LHCN-M2 (cell line): Measurements from ENCODE around the gene FAM117A. TPM values are rescaled to one million over a fixed set of nuclear protein-coding genes. Genes with fewer than 3 reads are reported as not detected.
A peak's percentile ranks its signal among the peaks of the same experiment; 100 is the strongest.

Experiments
- DNase-seq: peaks from one replicate; pipeline ENCODE4 v3.0.0-alpha.2; 2012; ENCODE audit warnings: low read depth
- total RNA-seq: library from RNA; depleted of rRNA; stranded (reverse); fragments of >200 nt; gene quantifications from 2 replicates; pipeline ENCODE4 v1.2.3, GENCODE V29; 2014

Gene FAM117A
- total RNA-seq, 1 experiment from 2014 or later = 14.8 TPM

DNA sequence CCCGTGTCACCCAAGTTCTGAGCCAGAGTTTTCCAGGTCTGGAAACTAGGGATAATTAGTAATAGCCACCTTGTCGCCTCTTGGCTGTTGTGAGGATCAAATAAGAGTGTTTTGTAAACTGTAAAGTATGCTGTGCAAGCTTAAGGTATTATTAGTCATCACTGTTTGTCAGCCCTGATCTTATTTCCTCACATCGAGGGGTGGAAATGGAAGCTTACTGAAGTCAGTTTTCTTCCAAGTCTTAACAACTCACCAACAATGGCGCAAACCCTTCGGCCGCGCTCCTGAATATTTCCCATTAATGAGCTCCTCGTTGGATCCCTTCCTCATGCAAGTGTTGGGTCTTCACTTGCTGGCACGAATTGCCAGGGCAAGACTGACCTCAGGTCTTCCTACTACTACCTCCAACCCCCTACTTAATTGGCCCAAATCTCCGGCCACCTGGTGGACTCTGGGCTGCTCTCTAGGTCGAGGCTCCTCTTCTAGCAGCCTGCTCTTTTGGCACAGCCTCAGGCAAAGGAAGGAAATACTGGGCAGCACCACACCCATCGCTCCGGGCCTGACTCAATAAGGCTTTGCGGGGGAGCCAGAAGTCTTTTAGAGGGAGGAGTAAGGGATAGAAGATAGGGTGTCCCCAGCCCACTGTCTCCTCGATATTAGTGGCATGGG is 55.3 kb downstream of the FAM117A start:
- DNase-seq = peak; percentile 38

DNA sequence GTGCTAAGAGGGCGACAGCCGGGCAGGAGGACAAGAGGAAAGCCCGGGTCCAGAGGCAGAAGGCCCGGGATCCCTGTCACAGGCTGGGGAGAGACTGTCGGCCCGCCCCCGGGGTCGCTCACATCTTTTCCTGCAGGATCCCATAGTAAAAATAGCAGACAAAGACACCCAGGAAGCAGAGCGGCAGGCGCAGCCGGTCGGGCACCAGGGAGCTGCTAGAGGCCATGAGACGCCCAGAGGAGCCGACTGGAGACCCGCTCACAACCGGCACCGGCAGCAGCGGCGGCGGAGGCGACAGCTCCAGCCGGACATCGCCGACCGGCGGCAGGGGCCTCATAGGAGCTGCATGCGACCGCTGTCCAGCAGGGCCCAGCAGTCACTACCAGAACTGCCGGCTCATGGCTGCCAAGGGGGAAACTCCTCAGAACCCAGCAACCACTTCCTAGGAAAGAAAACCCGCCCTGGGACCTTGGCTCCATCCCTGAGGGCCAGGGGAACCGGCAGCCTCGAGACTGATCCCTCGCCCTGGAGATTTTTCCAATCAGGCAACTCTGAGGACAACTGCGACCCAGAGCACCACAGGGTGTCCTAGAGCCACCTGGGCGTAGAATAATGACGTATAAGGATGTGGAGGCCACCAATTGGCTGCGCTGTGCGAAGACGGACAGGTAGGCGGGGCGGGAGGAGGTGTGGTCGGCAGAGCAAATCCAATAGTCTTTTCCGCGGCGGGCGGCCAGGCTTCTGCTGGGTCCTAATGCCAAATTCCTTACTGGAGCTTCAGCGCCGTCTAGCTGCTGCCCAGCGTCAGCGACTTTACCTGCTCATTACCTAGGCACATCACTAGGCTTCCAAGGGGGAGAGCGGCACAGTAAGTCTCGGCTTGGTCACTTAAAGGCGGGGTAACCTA is 56.1 kb downstream of the FAM117A start, which contains the start of gene SLC35B1:
TSS of gene SLC35B1 (minus strand) at position 357 of the 907 bp plus-strand sequence. CDS start at position 226, 131 bp downstream.
- DNase-seq = peak; percentile 98

DNA sequence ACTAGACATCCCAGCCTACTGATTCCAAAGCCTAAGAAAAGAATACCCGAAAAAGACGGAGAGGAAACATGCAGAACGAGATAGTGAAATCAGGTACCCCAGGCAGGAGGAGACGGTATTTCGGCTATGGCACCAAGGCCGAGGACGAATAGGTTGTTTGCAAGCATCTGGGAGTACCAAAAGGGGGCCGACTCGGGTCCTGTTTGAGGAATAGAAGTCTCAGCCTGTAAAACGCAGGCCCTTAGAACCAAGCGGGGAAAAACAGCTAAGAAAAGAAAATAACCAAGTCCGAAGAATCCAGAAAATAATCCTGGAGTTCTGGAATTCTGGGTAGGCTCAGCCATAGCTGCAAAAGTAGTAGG is 56.7 kb downstream of the FAM117A start:
- DNase-seq = no peak

DNA sequence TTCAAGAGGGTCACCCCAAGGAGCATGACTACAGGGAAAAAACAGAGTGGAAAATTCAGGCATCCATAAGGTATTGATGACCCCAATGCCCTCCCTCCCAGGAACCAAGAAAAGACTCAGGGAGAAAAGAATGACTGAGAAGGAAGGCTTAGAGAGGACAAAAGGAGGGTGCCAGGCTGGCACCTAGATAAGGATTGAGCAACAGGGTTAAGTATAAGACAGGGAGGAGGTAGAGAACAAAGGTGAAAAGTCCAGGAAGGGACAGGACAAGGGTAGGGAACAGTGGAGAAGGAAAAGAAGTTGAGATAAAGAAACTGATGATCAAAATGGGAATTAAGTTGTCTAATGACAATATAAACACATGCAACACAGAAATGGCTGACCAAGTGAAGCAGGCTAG is 58.7 kb downstream of the FAM117A start:
- no peak for DNase-seq

DNA sequence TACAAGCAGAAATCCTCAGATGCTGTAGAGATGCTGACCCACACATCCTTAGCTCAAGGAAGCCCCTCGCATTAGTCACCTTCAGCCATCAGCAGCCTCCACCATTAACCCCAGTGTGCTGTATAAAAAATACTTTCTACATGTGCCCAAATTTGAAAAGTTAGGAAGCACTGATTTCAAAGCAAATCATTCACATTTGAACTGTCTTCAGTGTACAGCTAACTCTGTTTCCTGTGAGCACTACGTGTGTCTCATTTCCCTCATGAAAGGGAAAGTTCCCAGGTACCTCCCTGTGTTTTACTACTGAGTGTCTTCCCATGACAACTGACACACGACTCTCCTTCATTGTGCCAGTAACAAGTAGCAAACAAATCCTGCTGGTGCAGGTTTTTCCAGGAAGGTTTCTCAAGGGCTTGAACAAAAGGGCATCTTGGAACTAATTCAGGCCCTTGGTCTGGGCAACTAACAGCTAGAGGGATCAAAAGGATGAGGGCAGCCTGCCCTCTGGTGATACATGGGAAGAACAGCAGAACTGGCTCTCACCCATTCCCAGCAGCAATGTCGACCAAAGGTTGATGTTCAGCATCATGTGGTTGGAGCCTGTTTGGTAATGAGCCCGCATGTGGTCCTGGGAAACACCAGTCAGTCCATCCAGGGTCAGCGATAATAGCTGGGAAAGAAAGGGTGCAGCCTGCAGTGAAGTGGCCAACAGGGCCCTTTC is 60.2 kb downstream of the FAM117A start:
- DNase-seq = peak; percentile 42

DNA sequence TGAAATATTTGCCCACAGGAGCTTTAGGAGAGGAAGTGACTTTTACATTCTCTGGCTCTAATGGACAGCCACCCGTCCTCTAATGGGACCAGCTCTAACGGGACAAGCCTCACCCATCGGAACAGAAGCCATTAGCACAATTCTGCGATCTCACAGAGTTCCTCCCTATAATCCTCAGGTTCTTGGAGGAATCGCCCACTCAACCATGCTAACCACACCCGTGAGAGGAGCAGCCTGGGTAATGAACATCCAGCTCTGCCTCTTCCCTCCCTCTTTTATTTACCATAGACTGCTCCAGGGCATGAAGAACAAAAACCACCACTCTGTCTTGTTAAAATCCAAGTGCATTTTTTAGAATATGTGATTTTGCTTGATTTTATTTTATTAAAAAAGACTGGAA is 63.0 kb downstream of the FAM117A start:
- DNase-seq = no peak

DNA sequence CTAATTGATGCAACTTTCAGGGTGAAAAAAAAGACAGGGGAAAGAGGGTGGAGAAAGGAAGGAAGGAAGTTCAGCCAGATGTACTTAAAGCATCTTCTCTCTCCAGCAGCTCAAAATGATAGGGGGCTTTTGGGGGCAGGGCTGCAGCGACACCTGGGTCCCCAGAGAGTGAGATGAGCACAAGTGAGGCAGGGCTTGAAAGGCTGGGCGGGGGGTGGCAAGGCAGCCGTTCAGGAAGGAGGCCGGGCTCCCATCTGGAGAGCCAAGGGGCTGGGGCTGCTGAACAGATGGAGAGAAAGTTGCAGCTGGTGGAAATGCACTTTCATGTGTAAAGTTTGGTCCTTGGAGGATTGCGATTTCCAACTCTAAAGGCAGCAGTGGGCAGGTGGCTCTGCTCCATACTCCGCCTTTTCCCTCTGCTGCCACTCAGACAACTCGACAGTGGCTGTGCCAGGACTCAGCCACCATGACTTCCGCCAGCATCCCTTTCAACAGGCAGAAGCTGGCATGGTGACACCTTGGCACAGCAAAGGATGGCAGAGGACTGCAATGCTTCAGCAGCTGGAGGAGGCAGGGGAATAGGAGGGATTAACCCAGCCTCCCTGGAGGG is 63.9 kb downstream of the FAM117A start:
- DNase-seq = no peak

DNA sequence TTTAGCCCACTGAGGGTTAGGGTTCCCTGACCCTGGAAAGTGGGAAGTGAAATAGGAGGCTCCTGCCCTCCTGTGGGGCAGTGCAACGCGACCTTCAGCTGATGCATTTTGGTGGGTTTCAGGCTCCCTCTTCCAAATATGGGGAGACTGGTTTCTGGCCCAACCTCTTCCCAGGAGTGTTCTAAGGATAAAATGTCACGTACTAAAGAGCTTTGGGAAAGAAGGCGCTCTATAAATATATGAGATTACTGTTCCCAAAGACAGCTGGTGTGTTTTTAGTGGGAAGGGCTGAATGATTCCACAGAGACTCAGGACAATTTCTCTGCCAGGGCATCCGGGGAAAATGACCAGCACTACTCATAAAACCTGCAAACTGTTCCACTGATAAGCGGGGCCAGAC is 65.9 kb downstream of the FAM117A start:
- no peak for DNase-seq

DNA sequence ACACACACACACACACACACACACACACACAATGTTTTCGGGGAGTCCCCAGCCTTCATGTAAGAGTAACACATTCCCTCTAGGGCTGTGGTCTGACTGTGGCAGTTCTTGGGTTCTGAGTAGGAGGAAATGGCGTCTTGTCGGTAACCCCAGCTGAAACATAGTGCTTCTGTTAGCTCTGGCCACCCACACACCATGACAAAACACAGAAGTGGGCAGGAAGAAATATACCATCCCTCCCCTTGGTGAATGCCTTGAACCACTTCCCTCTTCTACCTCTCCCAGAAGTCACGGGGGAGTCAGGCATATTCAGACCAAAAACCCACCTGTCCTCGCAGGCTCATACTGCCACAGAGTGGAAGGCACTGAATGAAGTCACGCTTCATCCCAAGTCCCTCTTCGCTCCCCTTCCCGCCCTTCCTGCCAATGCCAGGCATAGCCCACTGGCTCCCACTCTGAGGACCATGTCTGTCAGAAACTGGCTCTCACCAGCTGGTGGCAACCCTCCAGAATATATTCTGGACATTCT is 67.6 kb downstream of the FAM117A start:
- DNase-seq = no peak

DNA sequence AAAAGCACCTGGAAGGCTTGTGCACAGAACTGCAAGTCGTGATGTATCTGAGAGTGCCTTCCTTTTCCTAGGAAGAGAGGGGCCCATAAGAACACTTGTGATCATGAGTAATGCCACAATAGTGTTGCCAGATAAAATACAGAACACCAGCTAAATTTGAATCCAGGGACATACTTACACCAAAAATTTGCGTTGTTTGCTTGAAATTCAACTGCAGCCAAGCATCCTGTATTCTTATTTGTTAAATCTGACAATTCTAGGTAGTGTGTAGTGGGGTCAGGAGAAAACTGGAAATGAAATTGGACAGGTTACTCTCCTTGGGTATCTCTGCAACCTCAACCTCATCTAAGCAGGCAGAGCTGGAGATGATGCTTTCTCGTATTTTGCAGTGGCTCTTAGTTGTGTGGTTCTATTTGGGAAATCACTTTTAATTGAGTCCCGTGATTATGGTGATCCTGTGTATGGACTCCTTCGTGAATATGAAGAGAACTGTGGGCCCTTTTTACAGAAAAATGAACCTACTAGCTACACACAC is 68.2 kb downstream of the FAM117A start:
- DNase-seq = no peak

DNA sequence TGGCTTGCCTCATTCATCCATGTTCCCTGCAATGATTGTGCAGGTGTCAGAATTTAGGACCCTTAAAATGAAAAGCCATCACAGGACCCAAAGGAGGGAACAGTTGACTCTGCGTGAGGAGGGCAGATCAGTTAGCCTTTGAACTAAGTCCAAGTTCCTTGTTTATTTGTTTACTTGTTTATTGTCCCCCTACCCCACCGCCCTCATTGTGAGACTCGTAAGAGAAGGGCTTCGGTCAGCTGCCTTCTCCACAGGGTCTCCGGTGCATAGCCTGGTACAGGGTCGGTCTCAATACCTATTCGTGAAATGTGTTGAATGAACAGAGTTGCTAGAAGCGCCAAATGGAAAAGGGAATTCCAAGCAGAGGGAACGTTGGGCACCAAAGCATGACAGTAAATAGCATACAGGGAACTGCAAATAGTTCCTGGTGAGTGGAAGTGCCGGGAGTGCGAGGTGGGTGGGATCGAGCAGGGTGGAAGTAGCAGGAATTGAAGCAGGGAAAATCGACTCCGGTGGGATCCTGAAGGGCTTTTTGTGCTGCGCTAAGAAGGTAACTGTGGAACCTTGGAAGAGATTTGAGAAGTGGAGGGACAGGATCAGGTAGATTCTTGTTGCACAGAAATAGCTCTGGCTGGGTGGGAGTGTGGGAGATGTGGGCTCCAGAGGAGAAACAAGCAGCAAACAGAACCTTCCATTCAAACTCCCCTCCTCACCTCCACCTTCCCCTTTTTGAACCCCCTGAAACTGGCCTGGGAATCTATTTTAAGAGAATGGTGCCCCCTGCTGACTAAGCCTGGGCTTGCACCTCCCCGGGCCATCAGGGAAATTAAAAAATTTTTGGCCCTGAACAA is 68.9 kb downstream of the FAM117A start:
- DNase-seq = no peak

DNA sequence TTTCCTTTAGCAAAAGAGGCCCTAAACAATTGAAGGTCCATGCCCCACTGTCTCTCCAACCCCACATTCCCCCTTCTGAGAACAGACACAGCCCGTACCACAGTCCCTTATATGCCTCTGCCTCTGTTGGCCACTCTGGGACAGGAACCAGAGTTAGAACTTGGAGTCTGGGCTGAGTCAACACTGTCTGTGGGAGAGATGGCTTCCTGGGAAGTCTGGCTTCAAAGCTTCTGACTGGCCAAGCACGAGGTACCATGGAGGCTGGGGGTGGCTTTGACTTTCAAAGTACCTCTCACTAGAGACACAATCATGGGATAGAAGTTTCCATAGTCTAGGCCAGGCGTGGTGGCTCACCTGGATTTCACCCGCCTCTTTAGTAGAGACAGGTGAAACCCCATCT is 71.2 kb downstream of the FAM117A start:
- no peak for DNase-seq

DNA sequence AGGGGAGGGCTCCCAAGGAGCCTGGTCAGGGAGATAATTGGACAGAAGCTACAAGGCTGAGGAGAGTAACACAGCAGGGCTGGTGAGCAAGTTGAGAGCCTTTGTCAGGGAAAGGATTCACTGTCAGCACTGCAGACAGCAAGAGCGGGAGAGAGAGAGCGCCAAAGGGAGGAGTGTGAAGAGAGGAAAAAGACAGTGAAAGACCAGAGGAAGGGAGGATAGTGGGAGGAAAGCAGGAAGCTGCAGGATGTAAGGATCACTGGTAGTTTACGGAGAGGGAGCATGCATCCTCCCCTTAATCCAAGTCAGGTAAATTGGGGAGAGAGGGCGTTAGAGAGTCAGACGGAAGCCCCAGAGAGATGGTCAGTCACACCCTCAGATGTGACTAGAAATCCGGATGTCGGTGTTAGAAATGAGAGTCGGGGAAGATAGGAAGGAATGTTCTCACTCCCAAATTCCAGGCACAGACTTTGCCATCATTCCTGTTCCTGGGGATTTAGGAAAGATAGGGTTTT is 72.2 kb downstream of the FAM117A start:
- DNase-seq = no peak

DNA sequence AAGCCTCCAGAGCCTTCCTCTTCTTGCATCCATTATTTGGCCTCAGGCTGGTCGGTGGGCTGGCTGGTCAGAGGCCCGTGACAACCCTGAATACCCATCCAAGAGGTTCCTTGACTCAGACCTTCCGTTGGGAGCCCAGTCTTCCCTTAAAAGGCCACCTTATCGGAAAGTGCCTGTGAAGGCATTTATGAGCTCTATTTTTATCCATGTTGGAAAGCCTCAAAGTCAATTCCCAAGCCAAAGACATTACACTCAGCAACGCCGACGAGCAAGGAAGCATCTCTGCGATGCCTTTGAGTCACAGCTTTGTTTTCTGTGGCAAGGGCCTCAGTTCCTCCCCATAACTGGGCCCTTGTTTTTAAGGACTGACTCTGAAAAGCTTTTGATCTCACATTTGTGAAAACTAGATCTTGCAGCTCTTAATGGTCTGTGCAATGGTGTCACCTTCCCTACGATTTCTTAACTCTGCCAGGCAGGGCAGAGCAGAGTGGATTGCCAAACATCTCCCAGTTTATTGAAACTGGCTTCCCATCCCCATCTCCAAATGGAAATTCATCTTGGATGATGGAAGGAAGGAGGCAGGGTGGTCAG is 72.8 kb downstream of the FAM117A start:
- DNase-seq = no peak

DNA sequence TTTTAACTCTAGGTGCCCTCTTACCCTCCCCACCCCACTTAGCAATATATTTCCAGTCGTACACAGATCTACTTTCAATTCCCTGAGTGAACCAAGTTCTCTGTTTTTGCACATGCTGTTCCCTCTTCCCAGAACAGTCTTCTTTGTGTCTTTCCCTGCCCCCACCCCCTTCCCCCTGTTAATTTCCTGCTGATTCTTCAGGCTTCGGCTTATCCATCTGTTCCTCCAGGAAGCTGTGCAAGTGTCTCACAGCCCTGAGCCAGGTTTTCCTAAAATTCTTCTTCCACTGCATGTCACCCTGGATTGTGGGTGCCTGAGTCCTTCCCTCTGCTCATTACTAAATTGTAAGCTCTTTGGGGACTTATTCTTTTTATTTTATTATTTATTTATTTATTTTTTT is 73.7 kb downstream of the FAM117A start:
- DNase-seq = no peak

DNA sequence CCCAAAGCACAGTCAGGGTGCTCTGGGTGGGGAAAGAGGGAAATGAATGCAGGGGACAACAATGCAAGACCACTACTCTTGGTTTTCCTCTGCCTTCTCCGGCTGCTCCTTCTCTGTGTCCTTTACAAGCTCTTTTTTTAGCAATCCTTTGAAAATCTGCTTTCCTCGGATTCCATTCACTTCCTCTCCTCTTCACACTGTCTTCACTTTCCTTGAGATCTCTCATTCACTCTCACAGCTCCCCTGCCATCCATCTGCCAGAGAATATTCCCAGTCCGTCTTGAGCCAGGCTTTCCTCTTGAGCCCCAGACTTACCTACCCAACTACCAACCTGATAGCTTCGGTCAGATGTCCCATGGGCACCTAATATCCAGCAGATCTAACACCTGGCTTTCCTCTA is 75.1 kb downstream of the FAM117A start:
- DNase-seq = no peak

DNA sequence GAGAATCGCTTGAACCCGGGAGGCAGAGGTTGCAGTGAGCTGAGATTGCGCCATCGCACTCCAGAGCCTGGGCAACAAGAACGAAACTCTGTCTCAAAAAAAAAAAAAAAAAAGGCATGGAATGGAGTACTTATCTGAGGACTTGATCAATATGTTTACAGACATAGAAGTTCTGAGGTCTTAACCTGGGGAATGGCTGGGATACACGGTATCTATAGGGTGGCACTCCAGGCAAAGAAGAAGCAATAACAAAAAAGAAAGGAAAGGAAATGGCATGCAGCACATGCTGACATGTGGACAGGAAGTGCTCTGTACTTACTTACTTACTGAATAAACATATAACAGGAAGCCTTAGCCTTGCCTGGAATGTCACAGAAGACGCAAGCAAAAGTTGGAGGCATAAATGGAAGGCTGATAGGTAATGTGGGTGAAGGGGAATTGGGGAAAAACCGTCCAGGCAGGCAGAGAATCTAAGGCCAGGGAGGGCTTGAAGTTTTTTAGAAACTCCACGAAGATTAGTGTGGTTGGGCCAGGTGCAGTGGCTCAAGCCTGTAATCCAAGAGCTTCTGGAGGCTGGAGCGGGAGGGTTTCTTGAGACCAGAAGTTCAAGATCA is 75.9 kb downstream of the FAM117A start:
- DNase-seq = peak; percentile 29

DNA sequence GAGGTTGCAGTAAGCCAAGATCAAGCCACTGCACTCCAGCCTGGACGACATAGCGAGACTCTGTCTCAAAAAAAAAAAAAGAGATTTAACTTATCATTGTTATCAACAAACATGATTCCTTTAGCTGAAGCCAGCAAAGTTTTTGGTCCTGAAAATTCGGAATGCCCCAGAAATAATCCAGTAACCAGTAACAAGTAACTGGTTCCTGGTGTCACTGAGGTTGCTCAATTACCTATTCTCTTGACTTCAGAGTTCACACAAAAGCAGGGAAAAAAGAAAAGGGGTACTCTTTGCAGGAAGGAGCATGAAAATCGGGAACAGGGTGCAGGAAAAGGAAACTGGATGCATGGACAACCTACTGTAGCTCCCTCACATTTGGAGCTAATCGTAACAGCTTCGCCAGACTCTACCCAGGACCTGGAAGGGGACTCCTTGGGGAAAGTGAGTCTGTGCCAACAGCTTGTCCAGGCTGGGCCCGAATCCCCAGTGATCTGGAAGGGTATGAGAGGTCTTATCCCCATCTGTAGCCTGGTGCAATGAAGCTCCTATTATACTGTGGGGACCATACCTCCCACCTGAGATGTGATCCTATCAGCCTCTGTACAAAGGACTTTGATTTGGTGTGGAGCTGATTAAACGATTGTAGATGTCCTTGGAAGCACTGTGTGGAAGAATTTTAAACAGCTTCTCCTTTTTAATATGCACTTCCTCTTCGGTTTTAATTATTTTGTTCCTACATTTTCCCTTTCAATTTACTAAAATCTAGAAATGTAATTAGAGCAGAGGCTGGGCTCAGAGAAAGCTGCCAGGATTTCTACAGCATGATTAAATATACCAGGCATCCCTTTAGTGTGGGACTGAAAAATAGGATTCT is 82.6 kb downstream of the FAM117A start:
- DNase-seq = no peak
